PC-9 (cell line): ENCODE measurements around the gene CRACDL. TPM values are rescaled to one million over a fixed set of nuclear protein-coding genes. Genes with fewer than 3 reads are reported as not detected.

Source experiments
- BruUV-seq: library from RNA; stranded (reverse); fragments of 400-500 nt; replicated peaks from 2 replicates; lab custom pipeline; 2021; lab: Mats Ljungman, UMichigan
- CTCF ChIA-PET: fragments of 300-600 bp; sonication (Branson Sonifier 250); formaldehyde crosslinking; loops from one replicate; lab custom pipeline; 2022; ENCODE audit warnings: antibody characterized with exemption; lab: Charles Lee
- POLR2A ChIA-PET: fragments of 300-600 bp; sonication (Branson Sonifier 250); formaldehyde crosslinking; loops from one replicate; lab custom pipeline; 2022; ENCODE audit warnings: antibody characterized with exemption; ENCODE audit not compliant: unreplicated experiment; lab: Charles Lee
- DNase-seq, 2 experiments: peaks; one replicate each; pipeline versions ENCODE4 v3.0.0 to v3.0.0-alpha.2; 2015 to 2022; ENCODE audit warnings: mixed read lengths in 1 of 2
- H2AFZ ChIP-seq: fragments of 200-600 bp; sonication (generic); 2 replicates; pipeline ENCODE4 v1.8.1; 2017; ENCODE audit warnings: antibody characterized with exemption
- H3F3A ChIP-seq: fragments of 200-600 bp; sonication (generic); 2 replicates; pipeline ENCODE4 v1.8.1; 2017; ENCODE audit warnings: antibody characterized with exemption, mild to moderate bottlenecking, low read depth; ENCODE audit not compliant: insufficient read depth
- H3K27ac ChIP-seq: fragments of 200-600 bp; sonication (generic); 2 replicates; pipeline ENCODE4 v1.6.1; 2016; ENCODE audit warnings: mixed run types
- H3K27me3 ChIP-seq: fragments of 200-600 bp; sonication (generic); 2 replicates; pipeline ENCODE4 v1.6.1; 2016; ENCODE audit warnings: low read depth, mixed run types; ENCODE audit not compliant: insufficient read depth
- H3K36me3 ChIP-seq: fragments of 200-600 bp; sonication (generic); 2 replicates; pipeline ENCODE4 v1.6.1; 2016; ENCODE audit warnings: low read depth, mixed run types
- H3K4me1 ChIP-seq: fragments of 200-600 bp; sonication (generic); replicated peaks from 2 replicates; pipeline ENCODE4 v1.6.1; 2016; ENCODE audit warnings: mixed run types; ENCODE audit not compliant: insufficient read depth
- H3K4me2 ChIP-seq: fragments of 200-600 bp; sonication (generic); 2 replicates; pipeline ENCODE4 v1.6.1; 2017; ENCODE audit warnings: mixed run types
- H3K4me3 ChIP-seq: fragments of 200-600 bp; sonication (generic); 2 replicates; pipeline ENCODE4 v1.6.1; 2016; ENCODE audit warnings: mixed run types
- H3K79me2 ChIP-seq: fragments of 200-600 bp; sonication (generic); 2 replicates; pipeline ENCODE4 v1.6.1; 2017; ENCODE audit warnings: low read depth, mixed run types
- H3K9me2 ChIP-seq: fragments of 200-600 bp; sonication (generic); 2 replicates; pipeline ENCODE4 v1.8.1; 2017; ENCODE audit warnings: mild to moderate bottlenecking; ENCODE audit not compliant: insufficient read depth
- H3K9me3 ChIP-seq: fragments of 200-600 bp; sonication (generic); 2 replicates; pipeline ENCODE4 v1.8.1; 2016; ENCODE audit warnings: low read depth; ENCODE audit not compliant: insufficient read depth
- H4K20me1 ChIP-seq: fragments of 200-600 bp; sonication (generic); 2 replicates; pipeline ENCODE4 v1.8.1; 2017; ENCODE audit not compliant: insufficient read depth
- CTCF ChIP-seq: fragments of 200-600 bp; sonication (generic); conservative IDR thresholded peaks from 2 replicates; pipeline ENCODE4 v1.6.1; 2017; ENCODE audit warnings: mixed run types, antibody characterized with exemption, mild to moderate bottlenecking, moderate library complexity
- EZH2 ChIP-seq: fragments of 200-600 bp; sonication (generic); IDR thresholded peaks from 2 replicates; pipeline ENCODE4 v1.8.0; 2017; ENCODE audit warnings: antibody characterized with exemption, low read depth
- intact Hi-C: fragments of 100-400 bp; cut with micrococcal nuclease; formaldehyde crosslinking; loops from one replicate; pipeline ENCODE4 v1.10.0; 2022; ENCODE audit not compliant: unreplicated experiment
- total RNA-seq: library from RNA; stranded (reverse); gene quantifications from 2 replicates; pipeline ENCODE4 v1.2.3, GENCODE V29; 2021

Gene CRACDL
- total RNA-seq, 1 experiment from 2014 or later = 33.7 TPM

- Histone ChIP-seq H3K4me2 (no peak overlapping the region), H3K4me1 (peaks cover 17% of the 10 kb centered on the region)
- no TSS peak for BruUV-seq
Observed at GRCh38 chr2:98911126-98911375, 25.0 kb downstream of the CRACDL start.

GRCh38 chr2:98910349-98911125, 25.5 kb downstream of the CRACDL start:
- no peaks in the 10 kb centered on the region for H3K36me3 ChIP-seq
- POLR2A ChIA-PET = no interaction called here
- no peak overlapping the region for H2AFZ ChIP-seq
- no peak for DNase-seq
- H3K4me3 ChIP-seq = no peak overlapping the region
- no TSS peak for BruUV-seq
- CTCF ChIA-PET = interaction anchor here (0.9 to 1.4 kb wide), 2 partner anchors 43 to 261 kb away, joined by 5 read pairs; no protein-coding TSS in a partner anchor
- no peak for TF ChIP-seq CTCF
- intact Hi-C loops = no loop called here
- H3K27me3 ChIP-seq = no peaks in the 10 kb centered on the region
- H3F3A ChIP-seq = peaks cover 16% of the 10 kb centered on the region; the same call in 1 of the 2 replicates
- H4K20me1 ChIP-seq = no peaks in the 10 kb centered on the region
- H3K9me2 ChIP-seq = no peaks in the 10 kb centered on the region
- no peak overlapping the region for H3K27ac ChIP-seq
- H3K4me2 ChIP-seq = no peak overlapping the region
- no peaks in the 10 kb centered on the region for H3K9me3 ChIP-seq
- H3K4me1 ChIP-seq = peaks cover 17% of the 10 kb centered on the region
- no peaks in the 10 kb centered on the region for H3K79me2 ChIP-seq

More at GRCh38 chr2:98911126-98911375, 25.0 kb downstream of the CRACDL start:
- ChIA-PET POLR2A (no interaction called here), CTCF (no interaction called here)
- Histone ChIP-seq H2AFZ (no peak overlapping the region), H3K27ac (no peak overlapping the region), H3K9me3 (no peaks in the 10 kb centered on the region), H3F3A (peaks cover 16% of the 10 kb centered on the region; the same call in 1 of the 2 replicates), H3K27me3 (no peaks in the 10 kb centered on the region), H3K36me3 (no peaks in the 10 kb centered on the region), H3K79me2 (no peaks in the 10 kb centered on the region), H4K20me1 (no peaks in the 10 kb centered on the region), H3K4me3 (no peak overlapping the region), H3K9me2 (no peaks in the 10 kb centered on the region)
- TF ChIP-seq CTCF (no peak), EZH2 (no peak)
- intact Hi-C loops = no loop called here
- DNase-seq = no peak

GRCh38 chr2:98909317-98910211, 26.5 kb downstream of the CRACDL start:
- H3K4me2 ChIP-seq = peak overlapping the region; percentile 54
- no TSS peak for BruUV-seq
- ChIA-PET CTCF (interaction anchor here (0.7 to 1.4 kb wide), 3 partner anchors 43 to 443 kb away, joined by 3 to 5 read pairs (median 5); no protein-coding TSS in a partner anchor), POLR2A (no interaction called here)
- H3K27me3 ChIP-seq = no peaks in the 10 kb centered on the region
- H3K27ac ChIP-seq = no peak overlapping the region
- no peak for TF ChIP-seq EZH2
- no peak for TF ChIP-seq CTCF
- intact Hi-C loops = loop anchor here (1.0 to 2.0 kb wide), 3 partner anchors 25 to 173 kb away; no protein-coding TSS in a partner anchor
- no peak overlapping the region for H2AFZ ChIP-seq
- no peaks in the 10 kb centered on the region for H3K79me2 ChIP-seq
- H3K4me1 ChIP-seq = peaks cover 17% of the 10 kb centered on the region
- H4K20me1 ChIP-seq = no peaks in the 10 kb centered on the region
- no peaks in the 10 kb centered on the region for H3K9me2 ChIP-seq
- H3K36me3 ChIP-seq = no peaks in the 10 kb centered on the region
- H3F3A ChIP-seq = peaks cover 16% of the 10 kb centered on the region; the same call in 1 of the 2 replicates
- DNase-seq = peak; percentile 91 to 92
- no peaks in the 10 kb centered on the region for H3K9me3 ChIP-seq
- no peak overlapping the region for H3K4me3 ChIP-seq
